ENCODE results near the gene NUB1.

The NUB1 gene

GRCh38 chr7:151385626-151386300, 44.2 kb downstream of the NUB1 start:
- ChIA-PET POLR2A (no interaction called here), CTCF (no interaction called here)
- TF ChIP-seq, protein P1, sequence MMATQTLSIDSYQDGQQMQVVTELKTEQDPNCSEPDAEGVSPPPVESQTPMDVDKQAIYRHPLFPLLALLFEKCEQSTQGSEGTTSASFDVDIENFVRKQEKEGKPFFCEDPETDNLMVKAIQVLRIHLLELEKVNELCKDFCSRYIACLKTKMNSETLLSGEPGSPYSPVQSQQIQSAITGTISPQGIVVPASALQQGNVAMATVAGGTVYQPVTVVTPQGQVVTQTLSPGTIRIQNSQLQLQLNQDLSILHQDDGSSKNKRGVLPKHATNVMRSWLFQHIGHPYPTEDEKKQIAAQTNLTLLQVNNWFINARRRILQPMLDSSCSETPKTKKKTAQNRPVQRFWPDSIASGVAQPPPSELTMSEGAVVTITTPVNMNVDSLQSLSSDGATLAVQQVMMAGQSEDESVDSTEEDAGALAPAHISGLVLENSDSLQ (IDR thresholded peaks at IDR 0.05): no peak
- TF ChIP-seq FOXM1 (IDR thresholded peaks at IDR 0.05; ENCODE audit: borderline replicate concordance) (no peak), ARNT (IDR thresholded peaks at IDR 0.05) (no peak), CTBP1 (IDR thresholded peaks at IDR 0.05; ENCODE audit: borderline replicate concordance) (no peak), FOXA1 (IDR thresholded peaks at IDR 0.05) (no peak), BHLHE40 (IDR thresholded peaks at IDR 0.05; ENCODE audit: borderline replicate concordance) (no peak), LEF1 (IDR thresholded peaks at IDR 0.05; ENCODE audit: borderline replicate concordance) (no peak), TARDBP (IDR thresholded peaks at IDR 0.05) (no peak), NFRKB (IDR thresholded peaks at IDR 0.05) (no peak), ZNF384 (IDR thresholded peaks at IDR 0.05) (no peak), HDGF (IDR thresholded peaks at IDR 0.05; ENCODE audit: borderline replicate concordance) (no peak), SUZ12 (IDR thresholded peaks at IDR 0.05) (no peak), SP1 (IDR thresholded peaks at IDR 0.05) (no peak), ELF4 (IDR thresholded peaks at IDR 0.05) (no peak), L3MBTL2 (conservative IDR thresholded peaks at IDR 0.05) (no peak), FOXK2 (IDR thresholded peaks at IDR 0.05) (no peak)
- no peak for DNase-seq (ENCODE audit: extremely low spot score)

DNA sequence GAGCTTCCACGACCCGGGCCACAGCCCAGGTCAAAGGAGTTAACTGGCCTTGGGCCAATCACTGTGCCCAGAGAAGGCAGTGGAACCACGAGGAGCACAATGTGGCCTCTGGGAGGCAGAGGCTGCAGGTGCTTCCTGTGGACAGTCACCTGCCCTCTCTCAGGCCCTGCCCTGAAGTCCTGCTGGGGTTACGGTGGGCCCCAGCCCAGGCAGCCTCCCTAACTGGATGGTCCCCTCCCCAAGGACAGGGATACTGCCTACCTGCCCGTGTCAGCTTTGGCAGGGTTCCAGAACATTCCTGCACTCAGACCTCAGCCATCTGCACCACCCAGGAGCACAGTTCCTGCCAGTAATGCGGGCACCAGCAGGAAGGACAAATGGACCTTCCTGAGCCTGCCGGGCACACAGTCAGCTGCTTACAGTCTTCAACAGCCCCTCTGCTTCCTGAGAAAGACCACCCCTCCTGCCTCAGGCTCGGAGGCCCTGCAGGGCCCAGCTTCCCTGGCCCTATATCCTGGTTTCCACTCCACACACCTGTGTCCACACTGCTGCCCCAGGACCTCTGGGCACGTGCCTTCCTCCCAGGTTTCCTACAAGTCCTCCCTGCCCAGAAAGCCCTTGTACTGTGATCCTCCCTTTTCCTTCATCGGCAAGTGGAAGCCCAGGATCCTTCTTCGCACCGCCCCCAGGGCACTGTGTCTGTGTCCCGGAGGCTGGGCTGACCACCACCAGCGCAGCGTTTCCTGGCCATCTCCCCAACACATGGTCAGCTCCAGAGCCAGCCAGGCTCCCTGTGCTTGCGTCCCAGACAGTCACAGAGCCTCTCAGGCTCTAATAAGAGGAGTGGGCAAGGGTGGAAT, 44.9 kb downstream of the NUB1 start:
- no peak for TF ChIP-seq HDGF (IDR thresholded peaks at IDR 0.05; ENCODE audit: borderline replicate concordance)
- TF ChIP-seq, protein P1 (IDR thresholded peaks at IDR 0.05): no peak
- no peak for TF ChIP-seq FOXM1 (IDR thresholded peaks at IDR 0.05; ENCODE audit: borderline replicate concordance)
- TF ChIP-seq FOXA1 (IDR thresholded peaks at IDR 0.05): no peak
- TF ChIP-seq TARDBP (IDR thresholded peaks at IDR 0.05): no peak
- DNase-seq (ENCODE audit: extremely low spot score): no peak
- ChIA-PET CTCF (no interaction called here), POLR2A (no interaction called here)

- POLR2A ChIA-PET: no interaction called here
- CTCF ChIA-PET: no interaction called here
- no peak for DNase-seq (ENCODE audit: extremely low spot score)
- TF ChIP-seq HDGF (IDR thresholded peaks at IDR 0.05; ENCODE audit: borderline replicate concordance): no peak
- TF ChIP-seq ELF4 (IDR thresholded peaks at IDR 0.05): no peak
- no peak for TF ChIP-seq L3MBTL2 (conservative IDR thresholded peaks at IDR 0.05)
- TF ChIP-seq FOXM1 (IDR thresholded peaks at IDR 0.05; ENCODE audit: borderline replicate concordance): no peak
- no peak for TF ChIP-seq ARNT (IDR thresholded peaks at IDR 0.05)
- TF ChIP-seq CTBP1 (IDR thresholded peaks at IDR 0.05; ENCODE audit: borderline replicate concordance): no peak
- no peak for TF ChIP-seq FOXK2 (IDR thresholded peaks at IDR 0.05)
- no peak for TF ChIP-seq ZNF384 (IDR thresholded peaks at IDR 0.05)
- TF ChIP-seq LEF1 (IDR thresholded peaks at IDR 0.05; ENCODE audit: borderline replicate concordance): no peak
- no peak for TF ChIP-seq SUZ12 (IDR thresholded peaks at IDR 0.05)
- no peak for TF ChIP-seq FOXA1 (IDR thresholded peaks at IDR 0.05)
These were observed 45.8 kb downstream of the NUB1 start for GRCh38 chr7:151387161-151388006.

GRCh38 chr7:151388007-151388297, 46.3 kb downstream of the NUB1 start:
- ChIA-PET POLR2A (no interaction called here), CTCF (no interaction called here)
- TF ChIP-seq, protein P1 (IDR thresholded peaks at IDR 0.05): no peak
- no peak for TF ChIP-seq ZNF384 (IDR thresholded peaks at IDR 0.05)
- TF ChIP-seq HDGF (IDR thresholded peaks at IDR 0.05; ENCODE audit: borderline replicate concordance): no peak
- no peak for TF ChIP-seq FOXA1 (IDR thresholded peaks at IDR 0.05)
- TF ChIP-seq ARNT (IDR thresholded peaks at IDR 0.05): no peak
- no peak for TF ChIP-seq FOXK2 (IDR thresholded peaks at IDR 0.05)
- no peak for TF ChIP-seq SUZ12 (IDR thresholded peaks at IDR 0.05)
- DNase-seq (ENCODE audit: extremely low spot score): no peak

DNA sequence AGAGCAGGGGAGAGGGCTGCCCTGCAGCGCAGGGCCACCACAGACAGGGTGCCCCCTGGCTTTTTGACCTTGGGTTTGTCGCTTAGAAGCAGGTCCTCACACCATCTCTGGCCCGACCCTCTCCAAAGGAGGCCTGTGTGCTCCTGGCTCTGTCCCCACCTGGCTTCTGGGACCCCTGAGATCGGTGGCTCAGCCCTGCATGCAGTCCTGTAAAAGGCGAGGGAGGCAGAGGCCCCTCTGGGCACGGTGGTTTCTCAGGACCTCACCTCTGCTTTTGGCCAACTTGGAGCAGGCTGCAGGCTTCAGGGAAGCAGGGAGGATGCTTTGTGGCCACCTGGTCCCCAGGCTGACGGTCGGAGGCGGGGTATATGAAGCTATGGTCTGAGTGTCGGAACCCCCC, 46.8 kb downstream of the NUB1 start:
- ChIA-PET CTCF (no interaction called here), POLR2A (no interaction called here)
- TF ChIP-seq HDGF (IDR thresholded peaks at IDR 0.05; ENCODE audit: borderline replicate concordance) (no peak), L3MBTL2 (conservative IDR thresholded peaks at IDR 0.05) (no peak), BHLHE40 (IDR thresholded peaks at IDR 0.05; ENCODE audit: borderline replicate concordance) (no peak), FOXM1 (IDR thresholded peaks at IDR 0.05; ENCODE audit: borderline replicate concordance) (no peak), FOXA1 (IDR thresholded peaks at IDR 0.05) (no peak), LEF1 (IDR thresholded peaks at IDR 0.05; ENCODE audit: borderline replicate concordance) (no peak), ELF4 (IDR thresholded peaks at IDR 0.05) (no peak), NFRKB (IDR thresholded peaks at IDR 0.05) (no peak), TARDBP (IDR thresholded peaks at IDR 0.05) (no peak)
- TF ChIP-seq, protein P1 (IDR thresholded peaks at IDR 0.05): no peak
- DNase-seq (ENCODE audit: extremely low spot score): no peak

All from HEK293T (cell line).